ENCODE measurements around the gene TMPRSS12. TPM values are rescaled to one million over a fixed set of nuclear protein-coding genes. Genes with fewer than 3 reads are reported as not detected.
"Not testable (repeated sequence)": the region's sequence is repeated elsewhere in the genome, so short reads cannot be mapped to it uniquely, and the experiment has no call there.

TMPRSS12 gene
- total RNA-seq, 1 experiment from 2014 or later: not detected

DNA sequence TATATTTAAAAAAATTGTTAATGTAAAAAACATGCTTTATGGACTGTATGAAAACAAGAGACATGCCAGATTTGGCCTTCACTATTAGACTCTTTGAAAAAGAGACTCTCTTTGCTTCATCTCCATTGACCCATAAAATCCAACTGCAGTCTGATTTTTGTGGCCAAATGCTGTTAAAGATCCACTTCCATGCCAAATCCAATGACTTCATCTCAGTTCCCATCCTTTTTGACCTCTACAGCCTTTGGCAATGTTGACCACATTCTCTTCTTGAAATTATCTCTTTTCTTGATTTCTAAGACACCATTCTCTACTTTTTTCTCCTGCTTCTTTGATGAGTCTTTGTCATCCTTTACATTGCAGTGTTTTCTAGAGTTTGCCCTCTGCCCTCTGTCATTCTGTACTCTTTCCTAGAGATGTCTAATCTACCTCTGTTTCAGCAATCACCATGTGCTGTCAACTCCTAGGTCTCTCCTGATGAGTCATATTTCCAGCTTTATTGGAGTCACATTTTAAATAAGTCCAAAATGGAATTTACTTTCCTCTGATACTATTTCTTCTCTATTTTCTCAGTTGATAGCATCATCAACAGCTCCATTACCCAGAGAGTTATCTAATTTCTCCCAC is 2.4 kb downstream of the TMPRSS12 start:
- H3K79me2 ChIP-seq (ENCODE audit: low read length): no peaks in the 10 kb centered on the region
- no peak overlapping the region for H3K4me2 ChIP-seq (ENCODE audit: low read length)
- peak; percentile 21 for DNase-seq
- no TSS peak for BruUV-seq (replicated peaks)
- no peak overlapping the region for H3K9ac ChIP-seq (ENCODE audit: low read length)
- POLR2A ChIA-PET (ENCODE audit: unreplicated experiment): interaction anchor here (0.6 kb wide), 1 partner anchor 52 kb away, joined by 3 read pairs; no protein-coding TSS in a partner anchor
- H3K36me3 ChIP-seq (ENCODE audit: low read depth, low read length): no peaks in the 10 kb centered on the region
- no peak for TF ChIP-seq EZH2phosphoT487 (IDR thresholded peaks at IDR 0.05; ENCODE audit: borderline replicate concordance, low read length)
- no peak for TF ChIP-seq EZH2 (IDR thresholded peaks at IDR 0.05; ENCODE audit: low read length, unreplicated experiment)
- TF ChIP-seq, protein P1, sequence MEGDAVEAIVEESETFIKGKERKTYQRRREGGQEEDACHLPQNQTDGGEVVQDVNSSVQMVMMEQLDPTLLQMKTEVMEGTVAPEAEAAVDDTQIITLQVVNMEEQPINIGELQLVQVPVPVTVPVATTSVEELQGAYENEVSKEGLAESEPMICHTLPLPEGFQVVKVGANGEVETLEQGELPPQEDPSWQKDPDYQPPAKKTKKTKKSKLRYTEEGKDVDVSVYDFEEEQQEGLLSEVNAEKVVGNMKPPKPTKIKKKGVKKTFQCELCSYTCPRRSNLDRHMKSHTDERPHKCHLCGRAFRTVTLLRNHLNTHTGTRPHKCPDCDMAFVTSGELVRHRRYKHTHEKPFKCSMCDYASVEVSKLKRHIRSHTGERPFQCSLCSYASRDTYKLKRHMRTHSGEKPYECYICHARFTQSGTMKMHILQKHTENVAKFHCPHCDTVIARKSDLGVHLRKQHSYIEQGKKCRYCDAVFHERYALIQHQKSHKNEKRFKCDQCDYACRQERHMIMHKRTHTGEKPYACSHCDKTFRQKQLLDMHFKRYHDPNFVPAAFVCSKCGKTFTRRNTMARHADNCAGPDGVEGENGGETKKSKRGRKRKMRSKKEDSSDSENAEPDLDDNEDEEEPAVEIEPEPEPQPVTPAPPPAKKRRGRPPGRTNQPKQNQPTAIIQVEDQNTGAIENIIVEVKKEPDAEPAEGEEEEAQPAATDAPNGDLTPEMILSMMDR (conservative IDR thresholded peaks at IDR 0.05; ENCODE audit: low read depth, low read length): no peak
- no peaks in the 10 kb centered on the region for H3F3A ChIP-seq (ENCODE audit: low read length, unreplicated experiment)
- intact Hi-C loops (cut with micrococcal nuclease): no loop called here
- H3K27me3 ChIP-seq (ENCODE audit: low read length): no peaks in the 10 kb centered on the region
- CTCF ChIA-PET: interaction anchor here (0.5 kb wide), 1 partner anchor 18 kb away, joined by 4 read pairs; no protein-coding TSS in a partner anchor
- no peaks in the 10 kb centered on the region for H3K9me2 ChIP-seq (replicated peaks; ENCODE audit: low read length)
- no peak overlapping the region for H3K27ac ChIP-seq (ENCODE audit: low read length)
- ATAC-seq: peak; percentile 43; the same call in 1 of the 2 replicates
- H3K9me3 ChIP-seq (ENCODE audit: low read length): no peaks in the 10 kb centered on the region
- no peaks in the 10 kb centered on the region for H3K4me1 ChIP-seq (ENCODE audit: insufficient read depth, low read length)
- H3K4me3 ChIP-seq (ENCODE audit: low read length): no peak overlapping the region
- H4K20me1 ChIP-seq (ENCODE audit: low read length): no peaks in the 10 kb centered on the region
- no peak overlapping the region for H2AFZ ChIP-seq (ENCODE audit: low read length)

DNA sequence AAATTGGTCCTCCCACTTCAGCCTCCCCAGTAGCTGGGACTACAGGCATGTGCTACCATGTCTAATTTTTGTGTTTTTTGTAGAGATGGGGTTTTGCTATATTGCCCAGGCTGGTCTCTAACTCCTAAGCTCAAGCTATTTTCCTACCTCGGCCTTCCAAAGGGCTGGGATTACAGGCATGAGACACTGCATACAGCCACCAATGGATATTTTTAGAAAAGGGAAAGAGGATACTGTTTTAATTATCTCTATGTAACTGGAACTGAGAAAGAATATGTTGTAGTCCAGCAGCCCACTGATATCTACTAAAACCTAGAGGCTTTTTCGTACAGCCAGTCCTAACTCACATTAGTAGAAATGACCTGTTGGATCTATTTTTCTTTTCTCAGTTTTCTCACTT is 6.2 kb downstream of the TMPRSS12 start:
- H3K9ac ChIP-seq (ENCODE audit: low read length): no peak overlapping the region
- ChIA-PET POLR2A (ENCODE audit: unreplicated experiment) (no interaction called here), CTCF (no interaction called here)
- no peaks in the 10 kb centered on the region for H3K9me2 ChIP-seq (replicated peaks; ENCODE audit: low read length)
- H2AFZ ChIP-seq (ENCODE audit: low read length): no peak overlapping the region
- no peak for DNase-seq
- no peak overlapping the region for H3K4me3 ChIP-seq (ENCODE audit: low read length)
- no peaks in the 10 kb centered on the region for H3K79me2 ChIP-seq (ENCODE audit: low read length)
- TF ChIP-seq EZH2 (IDR thresholded peaks at IDR 0.05; ENCODE audit: low read length, unreplicated experiment) (no peak), EZH2phosphoT487 (IDR thresholded peaks at IDR 0.05; ENCODE audit: borderline replicate concordance, low read length) (no peak)
- TF ChIP-seq, protein P1 (conservative IDR thresholded peaks at IDR 0.05; ENCODE audit: low read depth, low read length): no peak
- H3K27me3 ChIP-seq (ENCODE audit: low read length): peaks cover 3% of the 10 kb centered on the region; the same call in 1 of the 2 replicates
- no peaks in the 10 kb centered on the region for H3K9me3 ChIP-seq (ENCODE audit: low read length)
- no peak overlapping the region for H3K4me2 ChIP-seq (ENCODE audit: low read length)
- no peaks in the 10 kb centered on the region for H3K4me1 ChIP-seq (ENCODE audit: insufficient read depth, low read length)
- H3K36me3 ChIP-seq (ENCODE audit: low read depth, low read length): no peaks in the 10 kb centered on the region
- no peak overlapping the region for H3K27ac ChIP-seq (ENCODE audit: low read length)
- no peak for ATAC-seq
- no TSS peak for BruUV-seq (replicated peaks)
- H4K20me1 ChIP-seq (ENCODE audit: low read length): no peaks in the 10 kb centered on the region
- no peaks in the 10 kb centered on the region for H3F3A ChIP-seq (ENCODE audit: low read length, unreplicated experiment)
- intact Hi-C loops (cut with micrococcal nuclease): no loop called here

DNA sequence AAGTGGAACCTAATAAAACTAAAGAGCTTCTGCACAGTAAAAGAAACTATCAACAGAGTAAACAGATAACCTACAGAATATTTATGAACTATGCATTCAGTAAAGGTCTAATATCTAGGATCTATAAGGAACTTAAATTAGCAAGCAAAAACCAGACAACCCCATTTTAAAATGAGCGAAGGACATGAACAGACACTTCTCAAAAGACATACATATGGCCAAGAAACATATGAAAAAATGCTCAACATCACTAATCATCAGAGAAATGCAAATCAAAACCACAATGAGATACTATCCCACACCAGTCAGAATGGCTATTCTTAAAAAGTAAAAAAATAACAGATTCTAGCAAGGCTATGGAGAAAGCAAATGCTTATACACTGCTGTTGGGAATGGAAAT is 12.5 kb downstream of the TMPRSS12 start:
- H3K4me2 ChIP-seq (ENCODE audit: low read length); H3K4me1 ChIP-seq (ENCODE audit: insufficient read depth, low read length); H3F3A ChIP-seq (ENCODE audit: low read length, unreplicated experiment); ATAC-seq; H3K36me3 ChIP-seq (ENCODE audit: low read depth, low read length); H3K27ac ChIP-seq (ENCODE audit: low read length); H3K9me3 ChIP-seq (ENCODE audit: low read length); H4K20me1 ChIP-seq (ENCODE audit: low read length); DNase-seq; H3K79me2 ChIP-seq (ENCODE audit: low read length); BruUV-seq (replicated peaks); intact Hi-C loops (cut with micrococcal nuclease); CTCF ChIA-PET; H3K27me3 ChIP-seq (ENCODE audit: low read length); H2AFZ ChIP-seq (ENCODE audit: low read length); H3K4me3 ChIP-seq (ENCODE audit: low read length); H3K9me2 ChIP-seq (replicated peaks; ENCODE audit: low read length); H3K9ac ChIP-seq (ENCODE audit: low read length): not testable (repeated sequence)
- POLR2A ChIA-PET (ENCODE audit: unreplicated experiment): interaction anchor here (0.6 kb wide), 1 partner anchor 32 kb away, joined by 3 read pairs; no protein-coding TSS in a partner anchor

DNA sequence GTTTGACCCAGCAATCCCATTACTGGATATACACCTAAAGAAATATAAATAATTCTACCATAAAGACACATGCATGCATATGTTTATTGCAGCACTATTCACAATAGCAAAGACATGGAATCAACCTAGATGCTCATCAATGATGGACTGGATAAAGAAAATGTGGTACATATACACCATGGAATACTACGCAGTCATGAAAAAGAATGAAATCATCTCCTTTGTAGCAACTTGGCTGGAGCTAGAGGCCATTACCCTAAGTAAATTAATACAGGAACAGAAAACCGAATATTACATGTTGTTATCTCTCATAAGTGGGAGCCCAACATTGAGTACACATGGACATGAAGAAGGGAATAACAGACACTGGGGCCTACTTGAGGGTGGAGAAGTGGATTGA is 13.0 kb downstream of the TMPRSS12 start:
- H3K79me2 ChIP-seq (ENCODE audit: low read length); H3K9me2 ChIP-seq (replicated peaks; ENCODE audit: low read length); H3K27me3 ChIP-seq (ENCODE audit: low read length); H3K27ac ChIP-seq (ENCODE audit: low read length); H3F3A ChIP-seq (ENCODE audit: low read length, unreplicated experiment); H3K9ac ChIP-seq (ENCODE audit: low read length); H3K4me2 ChIP-seq (ENCODE audit: low read length); H3K9me3 ChIP-seq (ENCODE audit: low read length); H3K4me1 ChIP-seq (ENCODE audit: insufficient read depth, low read length); H3K4me3 ChIP-seq (ENCODE audit: low read length); H4K20me1 ChIP-seq (ENCODE audit: low read length); ATAC-seq; H2AFZ ChIP-seq (ENCODE audit: low read length); BruUV-seq (replicated peaks); CTCF ChIA-PET; H3K36me3 ChIP-seq (ENCODE audit: low read depth, low read length); DNase-seq; intact Hi-C loops (cut with micrococcal nuclease): not testable (repeated sequence)
- POLR2A ChIA-PET (ENCODE audit: unreplicated experiment): interaction anchor here (0.6 kb wide), 1 partner anchor 31 kb away, joined by 3 read pairs; no protein-coding TSS in a partner anchor
